Spinal cord (tissue), 10 donors: ENCODE results near the gene EFCC1. TPM values are rescaled to one million over a fixed set of nuclear protein-coding genes. Genes with fewer than 3 reads are reported as not detected.

Experiments
- DNase-seq, 6 donors: peaks; one replicate each; pipeline versions ENCODE4 v3.0.0 to v3.0.0-alpha.2; 2013 to 2015; ENCODE audit warnings: low spot score in 6 of 6, low read depth in 4 of 6
- H3K27ac ChIP-seq: one replicate; pipeline ENCODE4 v1.5.1; 2013; ENCODE audit warnings: low read depth, low read length, control low read depth
- H3K27me3 ChIP-seq: one replicate; pipeline ENCODE4 v1.6.1; 2013; ENCODE audit warnings: low read length; ENCODE audit not compliant: control insufficient read depth, insufficient read depth
- H3K36me3 ChIP-seq: one replicate; pipeline ENCODE4 v1.6.1; 2013; ENCODE audit warnings: low read length; ENCODE audit not compliant: control insufficient read depth, insufficient read depth
- H3K4me1 ChIP-seq: one replicate; pipeline ENCODE4 v1.6.1; 2013; ENCODE audit warnings: low read length; ENCODE audit not compliant: control insufficient read depth, insufficient read depth
- H3K4me3 ChIP-seq: one replicate; pipeline ENCODE4 v1.5.1; 2013; ENCODE audit warnings: low read depth, low read length, control low read depth
- H3K9me3 ChIP-seq: one replicate; pipeline ENCODE4 v1.6.1; 2013; ENCODE audit warnings: low read length; ENCODE audit not compliant: control insufficient read depth, insufficient read depth
- WGBS: methylation state at CpG from one replicate; pipeline ENCODE4 v1.1.5; 2013; ENCODE audit warnings: missing lambda C conversion rate; ENCODE audit not compliant: insufficient coverage; 5-methylcytosine and 5-hydroxymethylcytosine counted together
- polyA plus RNA-seq, 2 donors: library from polyadenylated mRNA; unstranded; fragments of 120-200 nt; gene quantifications; one replicate each; pipeline ENCODE4 v1.2.1, GENCODE V29; 2013; ENCODE audit not compliant: insufficient read length in 2 of 2
- total RNA-seq, 2 donors: library from RNA; depleted of rRNA in 1 of 2; stranded (reverse); fragments of 120-200 nt in 1 of 2; fragments of >200 nt in 1 of 2; gene quantifications; one replicate each; pipeline versions ENCODE4 v1.2.3 to v1.2.4, GENCODE V29; 2013 to 2014
- donor health status: healthy.

EFCC1 gene
- total and polyA plus RNA-seq, 4 donors: 0.89 to 5.2 (median 3.0) TPM

GRCh38 chr3:129002573-129003569 lies 1.8 kb downstream of the EFCC1 start:
- Histone ChIP-seq H3K27me3 (peaks cover 48% of the 10 kb centered on the region), H3K27ac (no peak overlapping the region), H3K4me3 (peak overlapping the region; percentile 11), H3K36me3 (no peaks in the 10 kb centered on the region), H3K9me3 (no peaks in the 10 kb centered on the region), H3K4me1 (peaks cover 50% of the 10 kb centered on the region)
- no peak for DNase-seq
- WGBS: 34% methylated on average over 27 of the region's 28 CpGs

DNA sequence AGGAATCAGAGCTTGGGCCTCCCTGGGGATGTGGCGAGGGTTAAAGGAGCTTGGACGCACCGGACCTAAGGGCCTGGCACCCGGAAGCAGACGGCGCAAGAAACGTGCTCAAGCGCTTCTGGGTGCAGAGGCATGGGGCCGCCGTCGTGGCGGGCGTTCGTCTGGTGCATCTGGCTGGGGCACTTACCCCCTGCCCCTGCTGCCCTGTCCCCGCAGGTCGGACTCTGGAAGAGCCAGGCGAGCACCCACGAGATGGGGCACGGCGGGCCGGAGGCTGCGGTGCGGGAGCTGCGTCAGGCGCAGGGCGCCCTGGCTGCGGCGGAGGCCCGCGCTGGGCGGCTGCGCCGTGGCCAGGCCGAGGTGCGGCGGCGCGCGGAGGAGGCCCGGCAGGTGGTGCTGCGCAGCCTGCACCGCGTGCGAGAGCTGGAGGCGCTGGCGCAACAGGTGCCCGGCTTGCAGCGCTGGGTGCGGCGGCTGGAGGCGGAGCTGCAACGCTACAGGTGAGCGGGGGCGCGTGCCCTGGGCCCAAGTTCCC lies 2.5 kb downstream of the EFCC1 start:
- Histone ChIP-seq H3K9me3 (no peaks in the 10 kb centered on the region), H3K27ac (no peak overlapping the region), H3K4me3 (no peak overlapping the region), H3K36me3 (no peaks in the 10 kb centered on the region), H3K27me3 (peaks cover 48% of the 10 kb centered on the region), H3K4me1 (peaks cover 50% of the 10 kb centered on the region)
- WGBS: 4% methylated on average over 55 of the region's 55 CpGs
- DNase-seq: peak in 1 of 6 donors; percentile 69

- Histone ChIP-seq H3K4me1 (peaks cover 46% of the 10 kb centered on the region), H3K4me3 (no peak overlapping the region), H3K27me3 (peaks cover 46% of the 10 kb centered on the region), H3K9me3 (no peaks in the 10 kb centered on the region), H3K27ac (no peak overlapping the region), H3K36me3 (no peaks in the 10 kb centered on the region)
- no peak for DNase-seq
- 69% methylated on average over 4 of the region's 6 CpGs for WGBS
Measured at GRCh38 chr3:129004639-129005295, 3.7 kb downstream of the EFCC1 start.

GRCh38 chr3:129005526-129006303 lies 4.6 kb downstream of the EFCC1 start:
- Histone ChIP-seq H3K36me3 (no peaks in the 10 kb centered on the region), H3K4me1 (peaks cover 46% of the 10 kb centered on the region), H3K27ac (no peak overlapping the region), H3K27me3 (peaks cover 36% of the 10 kb centered on the region), H3K9me3 (no peaks in the 10 kb centered on the region), H3K4me3 (no peak overlapping the region)
- DNase-seq: peak in 1 of 6 donors; percentile 49
- 94% methylated on average over 4 of the region's 4 CpGs for WGBS

DNA sequence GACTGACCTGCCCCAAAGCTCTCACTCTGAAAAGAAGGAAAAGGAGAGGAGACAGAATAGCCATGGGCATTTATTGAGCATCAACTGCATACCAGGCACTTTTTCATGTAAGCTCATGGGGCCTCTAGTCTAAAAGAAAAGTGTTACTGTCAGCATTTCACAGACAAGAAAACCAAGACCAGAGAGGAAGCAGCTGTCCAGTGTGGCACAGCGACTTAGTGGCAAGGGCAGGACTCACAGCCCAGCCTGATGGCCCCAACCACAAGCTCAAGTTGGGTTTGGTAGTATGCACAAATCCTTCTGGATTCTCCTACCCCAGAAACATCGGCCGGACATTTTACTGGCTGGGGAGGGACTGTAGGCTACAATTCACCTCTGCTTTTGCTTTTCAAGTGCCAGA lies 5.8 kb downstream of the EFCC1 start:
- peaks cover 36% of the 10 kb centered on the region for H3K4me1 ChIP-seq
- H3K27me3 ChIP-seq: peaks cover 28% of the 10 kb centered on the region
- 83% methylated on average over 1 of the region's 3 CpGs for WGBS

GRCh38 chr3:129007792-129008191 lies 6.7 kb downstream of the EFCC1 start:
- no peak overlapping the region for H3K4me3 ChIP-seq
- H3K4me1 ChIP-seq: peaks cover 30% of the 10 kb centered on the region
- peaks cover 19% of the 10 kb centered on the region for H3K27me3 ChIP-seq
- no peaks in the 10 kb centered on the region for H3K36me3 ChIP-seq
- WGBS: 60% methylated on average over 1 of the region's 2 CpGs
- no peak overlapping the region for H3K27ac ChIP-seq
- DNase-seq: no peak
- H3K9me3 ChIP-seq: no peaks in the 10 kb centered on the region

More for the DNA sequence above, 5.8 kb downstream of the EFCC1 start:
- H3K9me3 ChIP-seq: no peaks in the 10 kb centered on the region
- H3K27ac ChIP-seq: no peak overlapping the region
- DNase-seq: no peak
- H3K36me3 ChIP-seq: no peaks in the 10 kb centered on the region
- no peak overlapping the region for H3K4me3 ChIP-seq

DNA sequence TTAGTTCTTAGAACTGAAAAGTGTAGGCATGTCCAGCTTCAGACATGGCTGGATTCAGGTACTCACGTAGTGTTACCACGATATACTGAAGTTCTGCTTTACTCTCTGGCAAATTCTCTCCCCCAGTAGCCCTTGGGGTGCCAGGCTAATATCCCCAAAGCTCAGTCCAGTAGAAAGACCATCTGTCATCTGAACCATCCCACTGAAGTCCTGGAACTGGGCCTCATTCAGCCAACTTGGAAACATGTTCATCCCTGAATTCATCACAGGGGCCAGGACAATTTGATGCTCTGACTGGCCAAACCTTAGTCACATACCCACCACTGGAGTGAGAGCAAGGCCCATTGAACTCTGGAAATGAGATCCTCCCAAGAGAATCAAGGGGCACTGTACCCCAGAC lies 8.2 kb downstream of the EFCC1 start:
- Histone ChIP-seq H3K36me3 (no peaks in the 10 kb centered on the region), H3K27me3 (peaks cover 7% of the 10 kb centered on the region), H3K4me1 (peaks cover 27% of the 10 kb centered on the region), H3K4me3 (no peak overlapping the region), H3K9me3 (no peaks in the 10 kb centered on the region), H3K27ac (no peak overlapping the region)
- DNase-seq: no peak
- WGBS: 100% methylated on average over 2 of the region's 2 CpGs

DNA sequence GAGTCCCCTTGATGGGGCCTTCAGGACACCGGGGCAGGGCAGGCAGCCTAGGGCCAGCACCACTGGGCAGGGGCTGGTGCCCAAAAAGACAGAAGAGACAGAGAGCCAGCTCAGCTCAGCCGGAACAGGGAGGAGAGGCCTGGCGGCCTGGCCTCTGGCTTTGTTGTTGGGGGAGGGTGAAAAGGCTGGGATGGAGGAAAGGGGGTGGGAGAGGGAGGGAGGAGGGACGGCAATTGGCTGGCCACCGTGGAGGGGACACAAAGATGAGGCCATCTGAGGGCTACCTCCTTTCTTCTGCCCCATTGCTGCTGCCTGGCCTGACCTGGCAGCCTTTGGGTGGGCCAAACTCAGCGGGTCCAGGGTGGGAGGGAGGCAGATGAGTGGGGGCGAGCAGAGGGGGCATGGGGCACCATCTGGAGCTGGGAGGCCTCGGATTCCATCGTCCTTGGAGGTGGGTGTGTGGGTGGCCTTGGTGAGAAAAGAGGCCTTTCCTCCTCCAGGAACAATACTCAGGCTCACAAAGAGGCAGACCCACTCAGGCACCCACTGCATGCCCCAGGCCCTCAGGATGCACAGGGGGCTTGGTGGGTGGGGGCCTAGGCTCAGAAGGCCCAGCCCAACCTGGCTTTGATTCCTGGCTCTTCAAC lies 9.3 kb downstream of the EFCC1 start:
- Histone ChIP-seq H3K4me3 (no peak overlapping the region), H3K9me3 (no peaks in the 10 kb centered on the region), H3K36me3 (peaks cover 4% of the 10 kb centered on the region), H3K27me3 (no peaks in the 10 kb centered on the region), H3K27ac (no peak overlapping the region), H3K4me1 (peaks cover 27% of the 10 kb centered on the region)
- no peak for DNase-seq
- WGBS: 39% methylated on average over 7 of the region's 9 CpGs

DNA sequence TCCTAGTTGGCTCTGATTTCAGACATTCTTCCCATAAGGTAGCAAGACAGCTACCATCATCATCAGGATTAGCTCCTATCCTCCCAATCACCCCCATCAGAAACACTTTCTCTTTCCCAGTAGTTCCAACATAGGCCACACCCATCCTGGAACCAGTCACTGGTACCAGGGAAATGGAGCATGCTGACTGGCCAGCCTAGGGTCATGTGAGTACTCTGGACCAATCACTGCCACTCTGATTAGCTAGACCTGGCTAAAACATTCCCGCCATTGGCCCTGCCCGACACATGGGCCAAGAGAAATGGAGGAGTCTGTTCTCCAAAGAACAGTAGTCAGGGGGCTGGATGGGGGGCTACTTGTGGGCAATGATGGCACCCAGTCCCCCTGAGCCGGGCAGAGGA lies 12.4 kb downstream of the EFCC1 start:
- H3K9me3 ChIP-seq: no peaks in the 10 kb centered on the region

More for the DNA sequence above, 12.4 kb downstream of the EFCC1 start:
- DNase-seq: no peak
- Histone ChIP-seq H3K4me3 (no peak overlapping the region), H3K27ac (no peak overlapping the region), H3K27me3 (no peaks in the 10 kb centered on the region), H3K36me3 (peaks cover 9% of the 10 kb centered on the region), H3K4me1 (peaks cover 41% of the 10 kb centered on the region)
- 97% methylated on average over 3 of the region's 3 CpGs for WGBS
